ENCODE results near the gene S100P. TPM values are rescaled to one million over a fixed set of nuclear protein-coding genes. Genes with fewer than 3 reads are reported as not detected.

Gene S100P
- total RNA-seq, 4 donors from 2014 or later: 0.60 to 10.9 (median 1.1) TPM; not detected in 1

DNA sequence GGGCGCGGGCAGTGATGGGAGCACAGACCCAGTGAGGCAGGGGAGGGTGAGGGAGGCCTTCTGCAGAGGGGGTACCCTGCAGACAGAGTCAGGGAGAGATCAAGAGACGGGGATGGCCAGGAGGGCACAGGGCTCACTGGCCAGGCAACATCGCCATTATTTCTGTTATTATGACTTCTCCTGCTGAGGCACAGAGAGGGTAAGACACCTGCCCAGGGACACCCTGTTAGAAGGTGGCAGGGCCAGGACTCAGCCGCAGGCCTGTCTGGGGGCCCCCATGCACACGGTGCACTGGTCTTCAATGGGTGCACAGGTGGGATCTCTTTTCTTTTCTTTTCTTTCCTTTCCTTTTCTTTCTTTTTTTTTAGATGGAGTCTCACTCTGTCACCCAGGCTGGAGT, 38.1 kb downstream of the S100P start:
- TF ChIP-seq, protein P1, sequence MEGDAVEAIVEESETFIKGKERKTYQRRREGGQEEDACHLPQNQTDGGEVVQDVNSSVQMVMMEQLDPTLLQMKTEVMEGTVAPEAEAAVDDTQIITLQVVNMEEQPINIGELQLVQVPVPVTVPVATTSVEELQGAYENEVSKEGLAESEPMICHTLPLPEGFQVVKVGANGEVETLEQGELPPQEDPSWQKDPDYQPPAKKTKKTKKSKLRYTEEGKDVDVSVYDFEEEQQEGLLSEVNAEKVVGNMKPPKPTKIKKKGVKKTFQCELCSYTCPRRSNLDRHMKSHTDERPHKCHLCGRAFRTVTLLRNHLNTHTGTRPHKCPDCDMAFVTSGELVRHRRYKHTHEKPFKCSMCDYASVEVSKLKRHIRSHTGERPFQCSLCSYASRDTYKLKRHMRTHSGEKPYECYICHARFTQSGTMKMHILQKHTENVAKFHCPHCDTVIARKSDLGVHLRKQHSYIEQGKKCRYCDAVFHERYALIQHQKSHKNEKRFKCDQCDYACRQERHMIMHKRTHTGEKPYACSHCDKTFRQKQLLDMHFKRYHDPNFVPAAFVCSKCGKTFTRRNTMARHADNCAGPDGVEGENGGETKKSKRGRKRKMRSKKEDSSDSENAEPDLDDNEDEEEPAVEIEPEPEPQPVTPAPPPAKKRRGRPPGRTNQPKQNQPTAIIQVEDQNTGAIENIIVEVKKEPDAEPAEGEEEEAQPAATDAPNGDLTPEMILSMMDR (IDR thresholded peaks at IDR 0.05): no peak
- no peak for ATAC-seq (ENCODE audit: low FRiP score)

GRCh38 chr4:6732441-6733357, 39.0 kb downstream of the S100P start:
- DNase-seq (ENCODE audit: low spot score) (peak; percentile 41), ATAC-seq (ENCODE audit: low FRiP score) (peak; percentile 85)

More for the DNA sequence above, 38.1 kb downstream of the S100P start:
- DNase-seq (ENCODE audit: low spot score): no peak

GRCh38 chr4:6733358-6734164, 39.9 kb downstream of the S100P start:
- ATAC-seq (ENCODE audit: low FRiP score): no peak
- no peak for DNase-seq (ENCODE audit: low spot score)
- TF ChIP-seq, protein P1 (IDR thresholded peaks at IDR 0.05): no peak

More at GRCh38 chr4:6732441-6733357, 39.0 kb downstream of the S100P start:
- TF ChIP-seq, protein P1 (IDR thresholded peaks at IDR 0.05): no peak

DNA sequence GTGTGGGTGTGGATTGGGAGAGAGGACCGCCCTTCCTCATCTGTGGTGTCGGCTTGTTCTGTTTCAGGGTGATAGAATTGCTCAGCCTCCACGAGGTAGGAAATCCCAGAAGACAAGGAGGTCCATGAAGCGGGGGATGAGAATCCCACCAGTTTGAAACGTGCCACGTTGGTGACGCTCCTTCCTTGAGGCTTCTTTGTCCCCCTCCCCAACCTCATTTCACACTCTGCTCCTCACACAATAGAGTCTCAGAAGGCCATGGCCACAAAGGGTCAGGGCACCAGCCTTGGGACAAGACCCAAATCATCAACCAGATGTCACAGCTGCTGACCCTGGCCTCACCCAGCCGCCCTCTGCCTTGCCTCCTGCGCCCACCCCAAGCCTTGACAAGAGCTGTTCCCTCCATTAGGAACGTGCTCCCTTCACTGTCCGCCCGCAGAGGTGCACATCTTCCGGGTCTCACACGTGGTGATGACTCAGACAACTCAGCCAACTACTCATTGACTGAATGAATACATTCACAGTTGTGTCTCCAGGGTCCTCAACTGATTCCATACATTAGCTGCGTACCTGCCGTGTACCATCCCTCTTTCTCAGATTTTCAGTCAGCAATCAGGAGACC, 40.6 kb downstream of the S100P start:
- TF ChIP-seq, protein P1 (IDR thresholded peaks at IDR 0.05): no peak
- no peak for ATAC-seq (ENCODE audit: low FRiP score)
- DNase-seq (ENCODE audit: low spot score): no peak

- TF ChIP-seq, protein P1 (IDR thresholded peaks at IDR 0.05): no peak
- ATAC-seq (ENCODE audit: low FRiP score): no peak
- DNase-seq (ENCODE audit: low spot score): no peak
Observed at GRCh38 chr4:6739920-6740319, 46.2 kb downstream of the S100P start.

GRCh38 chr4:6740347-6740746, 46.7 kb downstream of the S100P start:
- DNase-seq (ENCODE audit: low spot score) (no peak), ATAC-seq (ENCODE audit: low FRiP score) (no peak)

More at GRCh38 chr4:6740347-6740746, 46.7 kb downstream of the S100P start:
- TF ChIP-seq, protein P1 (IDR thresholded peaks at IDR 0.05): no peak
